ENCODE data around the gene ROBO1.

- TF ChIP-seq EZH2 (IDR thresholded peaks at IDR 0.05; ENCODE audit: borderline replicate concordance, low read depth, low read length, poor library complexity, severe bottlenecking) = no peak
- TF ChIP-seq CTCF (conservative IDR thresholded peaks at IDR 0.05; ENCODE audit: low read depth, low read length) = peak; percentile 22; the same call in 1 of the 2 replicates
Measured at GRCh38 chr3:79490165-79491028, 277.4 kb downstream of the ROBO1 start.

Data from A673 (cell line).